SW480 (cell line): ENCODE data around the gene TTC28.
"Not testable (repeated sequence)": the region's sequence is repeated elsewhere in the genome, so short reads cannot be mapped to it uniquely, and the experiment has no call there.

Experiments used
- DNase-seq: peaks from one replicate; pipeline ENCODE4 v3.0.0-alpha.2; 2016; ENCODE audit warnings: low spot score

TTC28 gene

DNA sequence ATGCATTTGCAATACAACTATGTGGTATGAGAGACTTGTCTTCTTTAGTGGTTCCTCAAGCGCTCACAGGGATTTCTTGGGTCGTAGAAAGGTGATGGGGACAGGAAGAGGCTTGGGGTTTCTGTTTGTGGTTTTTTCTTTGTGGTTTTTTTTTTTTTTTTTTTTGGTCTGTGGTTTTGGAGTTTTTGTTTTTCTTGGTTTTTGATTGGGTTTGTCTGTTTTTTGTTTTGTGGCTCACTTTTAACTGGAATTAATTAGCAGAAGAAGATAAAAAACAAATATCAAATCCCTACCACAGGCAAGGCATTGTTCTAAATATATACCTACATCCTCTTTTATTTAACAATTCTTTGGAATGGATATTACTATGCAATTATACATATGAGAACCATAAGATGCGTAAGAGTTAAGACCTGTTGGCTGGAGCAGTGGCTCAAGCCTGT is 5.5 kb downstream of the TTC28 start:
- DNase-seq: peak; percentile 56

GRCh38 chr22:28670756-28671155 is 8.9 kb downstream of the TTC28 start:
- no peak for DNase-seq

- DNase-seq: no peak
Observed at GRCh38 chr22:28670161-28670560, 9.5 kb downstream of the TTC28 start.

GRCh38 chr22:28669387-28669786 is 10.3 kb downstream of the TTC28 start:
- DNase-seq: no peak

GRCh38 chr22:28663569-28663942 is 16.1 kb downstream of the TTC28 start:
- DNase-seq: not testable (repeated sequence)

- no peak for DNase-seq
Observed at GRCh38 chr22:28658448-28658847, 21.2 kb downstream of the TTC28 start.

GRCh38 chr22:28656181-28656580 is 23.5 kb downstream of the TTC28 start:
- DNase-seq: no peak

DNA sequence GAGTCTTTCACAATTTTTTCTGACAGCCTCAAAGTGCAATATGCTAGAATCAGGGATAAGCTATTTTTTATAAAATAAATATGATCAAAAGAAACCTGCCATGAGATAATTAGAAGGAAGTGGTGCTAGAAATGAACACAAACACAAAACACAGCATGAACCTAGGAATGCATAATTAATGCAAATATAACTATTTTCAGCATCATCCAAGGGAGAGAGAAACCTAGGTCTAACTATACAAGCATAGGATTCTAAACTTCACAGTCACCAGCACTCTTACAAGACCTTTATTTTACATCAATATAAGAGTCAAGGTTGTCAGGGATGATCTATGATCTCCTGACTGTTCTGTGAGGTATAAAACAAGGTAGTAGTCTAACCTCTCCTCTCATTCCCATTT is 29.2 kb downstream of the TTC28 start:
- no peak for DNase-seq

GRCh38 chr22:28648792-28649191 is 30.8 kb downstream of the TTC28 start:
- DNase-seq: no peak

DNA sequence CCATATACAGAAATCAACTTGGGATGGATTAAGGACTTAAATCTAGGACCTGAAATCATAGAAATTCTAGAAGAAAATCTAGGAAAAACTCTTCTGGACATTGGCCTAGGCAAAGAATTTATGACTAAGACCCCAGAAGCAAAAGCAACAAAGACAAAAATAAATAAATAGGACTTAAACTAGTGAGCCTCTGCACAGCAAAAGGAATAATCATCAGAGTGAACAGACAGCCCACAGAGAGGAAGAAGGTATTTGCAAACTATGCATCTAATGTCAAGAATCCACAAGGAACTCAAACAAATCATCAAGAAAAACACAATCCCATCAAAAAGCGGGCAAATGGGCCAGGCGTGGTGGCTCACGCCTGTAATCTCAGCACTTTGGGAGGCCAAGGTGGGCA is 32.4 kb downstream of the TTC28 start:
- no peak for DNase-seq

DNA sequence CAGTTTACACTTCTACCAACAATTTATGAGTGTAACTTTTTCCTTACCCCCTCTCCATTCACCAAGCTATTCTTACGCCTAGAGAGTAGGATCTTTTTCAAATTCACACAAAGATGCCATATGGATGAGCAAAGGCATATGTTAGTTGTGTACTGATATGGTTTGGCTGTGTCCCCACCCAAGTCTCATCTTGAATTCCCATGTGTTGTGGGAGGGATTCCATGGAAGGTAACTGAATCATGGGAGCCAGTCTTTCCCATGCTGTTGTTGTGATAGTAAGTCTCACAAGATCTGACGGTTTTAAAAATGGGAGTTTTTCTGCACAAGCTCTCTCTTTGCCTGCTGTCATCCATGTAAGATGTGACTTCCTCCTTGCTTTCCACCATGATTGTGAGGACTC is 40.3 kb downstream of the TTC28 start:
- no peak for DNase-seq

DNA sequence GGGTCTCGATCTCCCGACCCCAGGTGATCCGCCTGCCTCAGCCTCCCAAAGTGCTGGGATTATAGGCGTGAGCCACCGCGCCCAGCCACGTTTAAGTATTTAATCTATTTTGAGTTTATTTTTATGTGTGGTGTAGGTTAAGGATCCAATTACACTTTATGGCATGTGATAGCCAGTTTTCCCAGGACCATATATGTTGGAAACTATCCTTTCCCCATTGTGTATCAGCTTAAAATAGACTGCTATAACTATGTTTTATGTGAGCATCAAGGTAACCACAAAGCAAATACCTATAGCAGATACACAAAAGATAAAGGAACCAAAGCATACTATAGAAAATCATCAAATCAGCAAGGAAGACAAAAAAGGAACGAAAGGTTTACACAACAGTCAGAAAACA is 42.4 kb downstream of the TTC28 start:
- DNase-seq: no peak

DNA sequence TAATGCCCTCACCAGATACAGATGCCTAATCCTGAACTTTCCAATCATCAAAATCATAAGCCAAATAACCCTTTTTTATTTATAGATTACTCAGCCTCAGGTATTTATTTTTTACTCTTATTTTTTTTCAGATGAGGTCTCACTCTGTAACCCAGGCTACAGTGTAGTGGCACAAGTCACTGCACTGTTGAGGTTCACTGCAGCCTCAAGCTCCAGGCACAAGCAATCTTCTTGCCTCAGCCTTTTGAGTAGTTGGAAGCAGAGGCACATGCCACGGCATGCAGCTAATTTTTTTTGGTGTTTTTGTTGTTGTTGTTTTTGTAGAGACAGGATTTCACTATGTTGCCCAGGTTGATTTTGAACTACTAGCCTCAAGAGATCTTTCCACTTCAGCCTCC is 49.5 kb downstream of the TTC28 start:
- DNase-seq: no peak

DNA sequence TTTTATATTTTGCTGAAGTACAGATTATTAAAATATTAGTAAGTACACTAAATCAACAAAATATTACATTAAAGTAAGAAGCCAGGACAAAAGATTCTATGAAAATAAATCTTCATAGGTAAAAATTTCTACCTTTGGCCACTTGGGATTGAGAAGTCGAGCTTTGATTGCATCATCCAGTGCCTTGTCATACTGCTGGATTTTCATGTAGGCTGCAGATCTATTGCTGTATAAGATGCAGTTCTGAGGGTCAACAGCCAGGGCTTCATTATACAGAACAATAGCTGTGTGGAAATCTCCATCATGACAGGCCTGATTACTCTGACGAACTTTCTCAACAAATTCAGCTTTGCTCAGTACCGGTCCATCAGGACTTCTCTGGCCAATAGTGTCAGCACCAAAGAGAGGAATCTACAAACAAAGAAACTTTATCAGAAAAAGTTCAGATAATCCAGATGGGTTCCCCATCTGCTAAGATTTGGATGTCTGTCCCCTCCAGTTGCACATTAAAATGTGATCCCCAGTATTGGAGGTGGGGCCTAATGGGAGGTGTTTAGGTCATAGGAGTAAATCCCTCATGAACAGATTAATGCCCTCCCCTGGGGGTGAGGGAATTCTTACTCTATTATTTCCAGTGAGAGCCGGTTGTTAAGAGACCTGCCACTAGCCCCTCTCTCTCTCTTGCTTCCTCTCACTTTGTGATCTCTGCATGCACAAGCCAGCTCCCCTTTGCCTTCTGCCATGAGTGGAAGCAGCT is 50.0 kb downstream of the TTC28 start:
- no peak for DNase-seq

DNA sequence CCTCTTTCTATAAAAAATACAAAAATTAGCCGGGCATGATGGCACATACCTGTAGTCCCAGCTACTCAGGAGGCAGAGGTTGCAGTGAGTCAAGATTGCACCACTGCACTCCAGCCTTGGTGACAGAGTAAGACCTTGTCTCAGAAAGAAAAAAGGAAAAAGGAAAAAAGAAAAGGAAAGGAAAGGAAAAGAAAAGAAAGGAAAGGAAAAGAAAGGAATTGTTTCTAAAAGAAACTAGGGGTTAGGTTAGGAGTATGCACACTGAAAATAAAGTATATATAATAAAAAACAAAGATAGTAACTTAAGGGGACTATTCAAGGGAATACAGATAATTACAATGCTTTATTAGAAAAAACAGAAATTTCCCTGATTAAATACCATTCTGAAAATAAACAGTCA is 50.9 kb downstream of the TTC28 start:
- DNase-seq: no peak

- DNase-seq: no peak
Observed at GRCh38 chr22:28627791-28628190, 51.8 kb downstream of the TTC28 start.

GRCh38 chr22:28620244-28620922 is 59.3 kb downstream of the TTC28 start:
- DNase-seq: no peak

DNA sequence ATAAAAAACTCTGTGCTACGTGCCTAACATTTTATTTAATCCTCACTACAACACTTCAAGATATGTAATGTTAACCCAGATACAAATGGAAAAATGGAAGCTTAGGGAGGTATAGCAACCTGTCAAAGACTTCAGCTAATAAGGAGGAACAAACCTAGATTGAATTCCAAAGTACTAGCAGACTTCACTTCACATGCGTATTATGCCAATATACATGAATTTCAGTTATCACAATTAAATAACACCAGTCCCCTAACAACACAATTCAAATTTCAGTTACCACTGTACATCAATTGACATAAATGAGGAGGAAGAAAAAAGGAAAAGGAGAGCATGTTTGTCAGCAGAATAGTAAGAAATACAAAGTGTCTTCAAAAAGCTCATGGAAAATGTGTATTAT is 60.4 kb downstream of the TTC28 start:
- DNase-seq: no peak

GRCh38 chr22:28615423-28615822 is 64.2 kb downstream of the TTC28 start:
- DNase-seq: not testable (repeated sequence)

- DNase-seq: no peak
Observed at GRCh38 chr22:28609921-28610320, 69.7 kb downstream of the TTC28 start.

- DNase-seq: no peak
Observed at GRCh38 chr22:28608546-28608945, 71.1 kb downstream of the TTC28 start.

- no peak for DNase-seq
Observed at GRCh38 chr22:28607795-28608194, 71.8 kb downstream of the TTC28 start.

- no peak for DNase-seq
Observed at GRCh38 chr22:28604966-28605761, 74.5 kb downstream of the TTC28 start.
